Fibroblast of skin of left quadriceps (primary cell): ENCODE results near the gene ADRM1.

ENCODE experiments used
- DNase-seq, 2 experiments: peaks; one replicate each; pipeline ENCODE4 v3.0.0-alpha.2; 2013; ENCODE audit warnings: low read depth in 2 of 2

ADRM1 gene

DNA sequence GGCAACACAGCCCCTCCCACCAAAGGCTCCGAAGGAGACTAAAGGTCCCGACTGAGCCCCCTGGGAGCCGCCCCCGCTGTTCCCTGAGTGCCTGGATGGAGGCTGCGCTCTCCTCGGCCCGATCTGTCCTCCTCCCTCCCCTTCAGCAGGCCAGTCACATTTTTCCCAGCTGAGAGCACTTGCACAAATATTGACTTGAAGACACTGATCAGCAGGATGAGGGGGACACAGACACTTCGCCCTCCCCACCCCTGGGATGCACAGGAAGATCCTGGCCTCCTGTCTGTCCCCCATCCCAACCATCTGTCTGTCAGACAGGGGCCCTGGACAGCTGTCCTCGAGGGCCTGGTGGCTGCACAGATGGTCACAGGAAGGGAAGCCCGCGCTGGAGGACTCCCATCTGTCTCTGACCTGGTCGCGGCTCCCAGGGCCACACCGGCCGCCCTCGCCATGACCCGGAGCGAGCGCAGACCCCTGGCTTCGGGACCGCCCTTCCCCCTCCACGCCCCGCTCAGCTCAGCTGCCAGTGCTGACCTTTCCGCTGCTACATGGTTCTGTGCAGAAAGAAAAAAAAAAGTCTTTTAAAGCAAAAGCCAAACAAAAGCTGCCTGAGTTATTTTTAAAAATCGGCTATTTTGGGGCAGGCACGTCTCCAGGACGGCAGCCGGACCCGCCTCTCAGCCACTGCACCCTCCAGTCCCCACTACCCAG, 53.2 kb downstream of the ADRM1 start:
- no peak for DNase-seq

DNA sequence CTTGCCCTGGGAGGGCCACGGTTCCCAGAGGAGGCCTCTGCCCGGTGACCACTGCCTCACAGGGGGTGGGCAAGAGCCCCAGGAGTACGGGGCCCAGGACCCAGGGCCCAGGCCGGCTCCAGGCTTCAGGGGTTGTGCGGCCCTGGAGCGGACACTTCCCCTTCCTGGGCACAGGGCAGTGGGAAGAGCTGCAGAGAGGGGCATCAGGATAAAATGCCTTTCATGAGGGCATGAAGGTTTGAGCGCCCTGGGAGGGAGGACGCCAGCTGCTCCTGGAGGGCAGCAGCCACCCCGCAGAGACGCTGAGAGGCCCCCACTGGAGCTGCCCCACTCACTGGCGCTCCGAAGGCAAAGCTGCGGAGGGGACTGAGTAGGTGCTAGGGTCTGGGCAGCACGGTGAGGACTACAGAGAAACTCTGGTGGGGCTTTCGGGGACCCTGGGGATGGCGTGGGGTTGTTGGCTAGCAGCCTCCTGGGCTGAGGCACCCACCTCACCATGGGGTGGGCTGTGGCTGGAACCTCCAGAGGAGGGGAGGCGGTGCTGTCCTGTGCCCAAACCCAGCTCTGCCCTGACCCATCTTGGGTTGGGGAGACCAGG, 53.9 kb downstream of the ADRM1 start:
- DNase-seq: no peak

GRCh38 chr20:62357187-62357667, 54.4 kb downstream of the ADRM1 start:
- DNase-seq: no peak

DNA sequence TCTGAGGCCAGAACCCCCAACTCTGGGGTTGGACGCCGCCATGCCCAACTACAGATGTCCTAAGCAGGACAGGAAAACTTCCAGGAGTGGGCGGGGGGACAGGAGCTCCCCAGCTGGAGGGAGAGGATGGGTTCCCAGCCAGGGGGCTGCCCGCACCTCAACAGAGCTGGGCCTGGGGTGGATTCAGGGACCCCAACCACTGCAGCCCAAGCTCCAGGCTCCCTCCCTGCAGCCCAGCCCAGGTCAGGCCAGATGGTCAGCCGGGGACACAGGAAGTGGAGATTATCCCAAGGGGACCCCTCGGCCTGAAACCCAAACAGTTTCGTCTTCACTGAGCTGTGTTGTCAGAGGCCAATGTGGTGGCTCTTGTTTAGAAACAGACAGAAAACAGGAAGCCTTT, 54.9 kb downstream of the ADRM1 start:
- no peak for DNase-seq
